PC-3 (cell line): ENCODE data around the gene MYOF. TPM values are rescaled to one million over a fixed set of nuclear protein-coding genes. Genes with fewer than 3 reads are reported as not detected.
A peak's percentile ranks its signal among the peaks of the same experiment; 100 is the strongest.

Source experiments
- ATAC-seq: fragments of 200-7000 bp; cut with Tn5 transposase; 2 replicates; pipeline ENCODE4 v1.9.1; 2020; ENCODE audit warnings: mild to moderate bottlenecking, moderate library complexity
- BruUV-seq: library from RNA; stranded (reverse); fragments of 400-500 nt; replicated peaks from 2 replicates; lab custom pipeline; 2021; lab: Mats Ljungman, UMichigan
- CTCF ChIA-PET: fragments of 300-600 bp; sonication (Branson Sonifier 250); formaldehyde crosslinking; loops from one replicate; lab custom pipeline; 2022; ENCODE audit warnings: antibody characterized with exemption; lab: Charles Lee
- POLR2A ChIA-PET: fragments of 300-600 bp; sonication (Branson Sonifier 250); formaldehyde crosslinking; loops from one replicate; lab custom pipeline; 2022; ENCODE audit warnings: antibody characterized with exemption; ENCODE audit not compliant: unreplicated experiment; lab: Charles Lee
- DNase-seq: peaks from one replicate; pipeline ENCODE4 v3.0.0-alpha.2; 2015
- H2AFZ ChIP-seq: fragments of 300-600 bp; sonication (generic); 2 replicates; pipeline ENCODE4 v1.6.0; 2016; ENCODE audit warnings: antibody characterized with exemption, low read length
- H3F3A ChIP-seq: fragments of 300-600 bp; sonication (generic); one replicate; pipeline ENCODE4 v1.6.0; 2017; ENCODE audit warnings: antibody characterized with exemption, low read length, control low read depth, mild to moderate bottlenecking; ENCODE audit not compliant: unreplicated experiment
- H3K27ac ChIP-seq: fragments of 300-600 bp; sonication (generic); 2 replicates; pipeline ENCODE4 v1.5.1; 2016; ENCODE audit warnings: mild to moderate bottlenecking, low read length
- H3K27me3 ChIP-seq: fragments of 300-600 bp; sonication (generic); 2 replicates; pipeline ENCODE4 v1.6.1; 2016; ENCODE audit warnings: low read length, mixed read lengths
- H3K36me3 ChIP-seq: fragments of 300-600 bp; sonication (generic); 2 replicates; pipeline ENCODE4 v1.6.1; 2016; ENCODE audit warnings: low read depth, mixed run types, low read length, mixed read lengths
- H3K4me1 ChIP-seq: fragments of 300-600 bp; sonication (generic); 2 replicates; pipeline ENCODE4 v1.5.1; 2016; ENCODE audit warnings: low read length; ENCODE audit not compliant: insufficient read depth
- H3K4me2 ChIP-seq: fragments of 300-600 bp; sonication (generic); 2 replicates; pipeline ENCODE4 v1.6.0; 2016; ENCODE audit warnings: low read length
- H3K4me3 ChIP-seq: fragments of 300-600 bp; sonication (generic); 2 replicates; pipeline ENCODE4 v1.5.1; 2016; ENCODE audit warnings: mild to moderate bottlenecking, low read length, mixed read lengths
- H3K79me2 ChIP-seq: fragments of 300-600 bp; sonication (generic); 2 replicates; pipeline ENCODE4 v1.6.1; 2017; ENCODE audit warnings: low read length, mixed read lengths
- H3K9ac ChIP-seq: fragments of 300-600 bp; sonication (generic); 2 replicates; pipeline ENCODE4 v1.6.0; 2016; ENCODE audit warnings: mild to moderate bottlenecking, low read length
- H3K9me2 ChIP-seq: fragments of 300-600 bp; sonication (generic); replicated peaks from 2 replicates; pipeline ENCODE4 v1.6.1; 2016; ENCODE audit warnings: mixed run types, low read length, mixed read lengths
- H3K9me3 ChIP-seq: fragments of 300-600 bp; sonication (generic); 2 replicates; pipeline ENCODE4 v1.6.1; 2016; ENCODE audit warnings: low read length, mixed read lengths
- H4K20me1 ChIP-seq: fragments of 300-600 bp; sonication (generic); 2 replicates; pipeline ENCODE4 v1.6.1; 2016; ENCODE audit warnings: low read length, mixed read lengths
- EZH2 ChIP-seq: fragments of 300-600 bp; sonication (generic); IDR thresholded peaks from one replicate; pipeline ENCODE4 v1.6.1; 2017; ENCODE audit warnings: antibody characterized with exemption, mild to moderate bottlenecking, low read length; ENCODE audit not compliant: unreplicated experiment
- EZH2phosphoT487 ChIP-seq: fragments of 300-600 bp; sonication (generic); IDR thresholded peaks from 2 replicates; pipeline ENCODE4 v1.6.1; 2018; ENCODE audit warnings: mild to moderate bottlenecking, antibody characterized with exemption, low read length, borderline replicate concordance
- intact Hi-C: fragments of 100-400 bp; cut with micrococcal nuclease; formaldehyde crosslinking; loops from 2 replicates; pipeline ENCODE4 v1.9.0; 2023
- total RNA-seq: library from RNA; depleted of rRNA; stranded (reverse); fragments of >200 nt; gene quantifications from 2 replicates; pipeline ENCODE4 v1.2.3, GENCODE V29; 2014
- TF ChIP-seq, protein P1 (sequence below): fragments of 300-600 bp; sonication (generic); conservative IDR thresholded peaks from 2 replicates; pipeline ENCODE4 v1.5.1; 2017; ENCODE audit warnings: antibody characterized with exemption, low read depth, mild to moderate bottlenecking, low read length

Gene MYOF
- total RNA-seq, 1 experiment from 2014 or later, result 174 TPM

DNA sequence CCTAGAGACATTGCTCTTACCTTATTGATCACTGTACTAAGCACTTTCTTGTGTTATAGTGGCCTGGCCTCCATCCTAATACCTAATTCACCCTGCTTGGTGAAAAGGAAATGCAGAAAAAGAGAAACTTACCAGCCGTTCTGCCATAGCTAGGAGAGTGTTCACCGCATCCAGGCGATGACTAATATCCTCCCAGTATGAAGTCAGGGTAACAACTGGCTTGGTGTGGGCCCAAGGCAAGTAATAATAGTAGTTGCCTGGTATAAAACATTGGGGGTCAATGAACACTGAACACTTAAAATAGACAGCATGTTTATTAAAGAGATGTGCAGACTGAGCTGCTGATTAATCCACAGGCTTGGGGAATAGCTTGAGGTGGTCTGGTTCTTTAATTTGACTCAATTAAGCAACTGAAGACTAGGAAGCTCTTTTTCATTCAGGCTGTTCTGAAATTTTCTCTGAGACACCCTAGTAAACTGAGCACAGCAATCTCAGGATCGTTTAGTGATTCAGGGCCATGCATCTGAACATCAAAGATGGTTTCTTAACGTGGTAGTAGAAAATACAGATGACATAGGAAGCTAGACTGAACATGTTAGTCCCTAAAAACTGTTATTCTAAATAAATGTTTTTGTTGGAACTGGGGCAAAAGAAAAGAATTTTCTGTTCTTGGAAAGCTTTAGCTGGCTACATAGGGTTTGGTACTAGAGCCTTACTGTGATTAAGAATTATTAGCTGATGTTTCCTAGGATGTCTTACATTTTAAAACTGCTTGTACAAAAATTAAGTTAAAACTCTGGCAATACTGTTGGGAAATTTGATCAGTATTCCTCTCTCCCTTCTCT lies 102.2 kb downstream of the MYOF start:
- H3K9me3 ChIP-seq, result no peaks in the 10 kb centered on the region
- BruUV-seq, result no TSS peak
- ATAC-seq (peak; percentile 21), DNase-seq (peak; percentile 45)
- H3K9ac ChIP-seq, result no peak overlapping the region
- no peaks in the 10 kb centered on the region for H3K27me3 ChIP-seq
- peaks cover 9% of the 10 kb centered on the region for H3F3A ChIP-seq
- TF ChIP-seq, protein P1, sequence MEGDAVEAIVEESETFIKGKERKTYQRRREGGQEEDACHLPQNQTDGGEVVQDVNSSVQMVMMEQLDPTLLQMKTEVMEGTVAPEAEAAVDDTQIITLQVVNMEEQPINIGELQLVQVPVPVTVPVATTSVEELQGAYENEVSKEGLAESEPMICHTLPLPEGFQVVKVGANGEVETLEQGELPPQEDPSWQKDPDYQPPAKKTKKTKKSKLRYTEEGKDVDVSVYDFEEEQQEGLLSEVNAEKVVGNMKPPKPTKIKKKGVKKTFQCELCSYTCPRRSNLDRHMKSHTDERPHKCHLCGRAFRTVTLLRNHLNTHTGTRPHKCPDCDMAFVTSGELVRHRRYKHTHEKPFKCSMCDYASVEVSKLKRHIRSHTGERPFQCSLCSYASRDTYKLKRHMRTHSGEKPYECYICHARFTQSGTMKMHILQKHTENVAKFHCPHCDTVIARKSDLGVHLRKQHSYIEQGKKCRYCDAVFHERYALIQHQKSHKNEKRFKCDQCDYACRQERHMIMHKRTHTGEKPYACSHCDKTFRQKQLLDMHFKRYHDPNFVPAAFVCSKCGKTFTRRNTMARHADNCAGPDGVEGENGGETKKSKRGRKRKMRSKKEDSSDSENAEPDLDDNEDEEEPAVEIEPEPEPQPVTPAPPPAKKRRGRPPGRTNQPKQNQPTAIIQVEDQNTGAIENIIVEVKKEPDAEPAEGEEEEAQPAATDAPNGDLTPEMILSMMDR, result no peak
- TF ChIP-seq EZH2 (no peak), EZH2phosphoT487 (no peak)
- peak overlapping the region; percentile 46 for H3K27ac ChIP-seq
- H4K20me1 ChIP-seq, result no peaks in the 10 kb centered on the region
- peaks cover 10% of the 10 kb centered on the region for H3K79me2 ChIP-seq
- peak overlapping the region; percentile 14 for H3K4me2 ChIP-seq
- no peaks in the 10 kb centered on the region for H3K9me2 ChIP-seq
- ChIA-PET CTCF (interaction anchor here (0.5 kb wide), 1 partner anchor 691 kb away, joined by 9 read pairs; the partner anchor contains the start of gene HHEX), POLR2A (interaction anchor here (0.6 kb wide), 1 partner anchor 27 kb away, joined by 3 read pairs; no protein-coding TSS in a partner anchor)
- peaks cover 58% of the 10 kb centered on the region for H3K36me3 ChIP-seq
- intact Hi-C loops, result no loop called here
- no peak overlapping the region for H2AFZ ChIP-seq
- H3K4me3 ChIP-seq, result no peak overlapping the region
- peaks cover 63% of the 10 kb centered on the region for H3K4me1 ChIP-seq

GRCh38 chr10:93378997-93379730 lies 103.0 kb downstream of the MYOF start:
- ATAC-seq (no peak), DNase-seq (no peak)
- intact Hi-C loops, result no loop called here
- Histone ChIP-seq H3K27ac (peak overlapping the region; percentile 46), H3F3A (peaks cover 9% of the 10 kb centered on the region), H3K9me3 (no peaks in the 10 kb centered on the region), H3K4me2 (no peak overlapping the region), H3K4me1 (peaks cover 55% of the 10 kb centered on the region), H4K20me1 (no peaks in the 10 kb centered on the region), H3K4me3 (no peak overlapping the region), H3K36me3 (peaks cover 61% of the 10 kb centered on the region), H3K9me2 (no peaks in the 10 kb centered on the region), H2AFZ (no peak overlapping the region), H3K79me2 (peaks cover 14% of the 10 kb centered on the region), H3K27me3 (no peaks in the 10 kb centered on the region), H3K9ac (no peak overlapping the region)
- ChIA-PET POLR2A (no interaction called here), CTCF (no interaction called here)
- BruUV-seq, result no TSS peak
- TF ChIP-seq EZH2phosphoT487, result no peak
- TF ChIP-seq, protein P1, result no peak
- TF ChIP-seq EZH2, result no peak
